HCT116 (cell line): ENCODE measurements around the gene CRYBG3. TPM values are rescaled to one million over a fixed set of nuclear protein-coding genes. Genes with fewer than 3 reads are reported as not detected.

Experiments
- ATAC-seq: fragments of 200-7000 bp; cut with Tn5 transposase; 2 replicates; pipeline ENCODE4 v1.9.1; 2020; ENCODE audit warnings: mild to moderate bottlenecking, moderate library complexity
- BruUV-seq: library from RNA; stranded (reverse); fragments of 400-500 nt; replicated peaks from 2 replicates; lab custom pipeline; 2021; lab: Mats Ljungman, UMichigan
- CTCF ChIA-PET: fragments of 300-600 bp; sonication (Branson Sonifier 250); formaldehyde crosslinking; loops from one replicate; lab custom pipeline; 2021; ENCODE audit warnings: antibody characterized with exemption; lab: Charles Lee
- POLR2A ChIA-PET: fragments of 300-600, 350-600 bp; sonication (Branson Sonifier 250); formaldehyde crosslinking; loops from one replicate; lab custom pipeline; 2021; ENCODE audit warnings: antibody characterized with exemption; lab: Charles Lee
- RAD21 ChIA-PET, 2 experiments: fragments of 300-600 bp; sonication (Branson Sonifier 250); formaldehyde crosslinking; loops; one replicate each; lab custom pipeline; 2023; ENCODE audit warnings: low total read pairs in 2 of 2; ENCODE audit not compliant: uncharacterized antibody in 2 of 2, unreplicated experiment in 2 of 2, low non-redundant PET in 1 of 2; lab: Charles Lee
- DNase-seq: peaks from one replicate; pipeline ENCODE4 v3.0.0-alpha.2; 2010; ENCODE audit warnings: low read depth, low spot score
- H2AFZ ChIP-seq: fragments of 200-600 bp; shearing (Covaris generic), sonication (generic); 2 replicates; pipeline ENCODE4 v1.6.1; 2017; ENCODE audit warnings: low read depth, mixed run types, mixed read lengths, antibody characterized with exemption, low read length; ENCODE audit not compliant: poor library complexity, severe bottlenecking
- H3K27ac ChIP-seq: 2 replicates; pipeline ENCODE4 v1.5.1; 2012; ENCODE audit warnings: low read depth, low read length
- H3K27me3 ChIP-seq: fragments of 200-600 bp; sonication (generic); 2 replicates; pipeline ENCODE4 v1.6.1; 2016; ENCODE audit warnings: mixed run types, low read length, mixed read lengths; ENCODE audit not compliant: insufficient read depth
- H3K36me3 ChIP-seq, 2 experiments: fragments of 200-500 bp in 1 of 2; fragments of 200-600 bp in 1 of 2; sonication (Bioruptor generic) in 1 of 2; sonication (generic) in 1 of 2; 2 replicates each; pipeline versions ENCODE4 v1.5.1 to v1.6.1; 2014 to 2016; ENCODE audit warnings: low read length in 2 of 2, inconsistent platforms in 1 of 2, mixed read lengths in 1 of 2, mixed run types in 1 of 2; ENCODE audit not compliant: insufficient read depth in 2 of 2, control insufficient read depth in 1 of 2
- H3K4me1 ChIP-seq, 2 experiments: fragments of 200-600 bp in 1 of 2; sonication (generic) in 1 of 2; 2 replicates each; pipeline versions ENCODE4 v1.5.1 to v1.6.1; 2012 to 2017; ENCODE audit warnings: low read length in 2 of 2, inconsistent platforms in 1 of 2, mild to moderate bottlenecking in 1 of 2, mixed read lengths in 1 of 2, mixed run types in 1 of 2, moderate library complexity in 1 of 2; ENCODE audit not compliant: insufficient read depth in 2 of 2, control insufficient read depth in 1 of 2
- H3K4me2 ChIP-seq: fragments of 200-600 bp; sonication (generic); 2 replicates; pipeline ENCODE4 v1.6.1; 2017; ENCODE audit warnings: mixed run types, low read length, mixed read lengths
- H3K4me3 ChIP-seq, 2 experiments: fragments of 200-600 bp in 1 of 2; sonication (generic) in 1 of 2; replicated peaks in 1 of 2; 2 replicates each; pipeline ENCODE4 v1.5.1; 2011 to 2016; ENCODE audit warnings: low read length in 2 of 2, control low read depth in 1 of 2, low read depth in 1 of 2, mild to moderate bottlenecking in 1 of 2, mixed read lengths in 1 of 2, mixed run types in 1 of 2
- H3K79me2 ChIP-seq: fragments of 200-600 bp; sonication (generic); 2 replicates; pipeline ENCODE4 v1.6.1; 2017; ENCODE audit warnings: mild to moderate bottlenecking, mixed run types, low read length, moderate library complexity, mixed read lengths; ENCODE audit not compliant: insufficient read depth
- H3K9ac ChIP-seq: fragments of 200-600 bp; sonication (generic); 2 replicates; pipeline ENCODE4 v1.6.1; 2016; ENCODE audit warnings: low read length, mixed read lengths
- H3K9me2 ChIP-seq: fragments of 200-600 bp; sonication (generic), shearing (Covaris generic); 2 replicates; pipeline ENCODE4 v1.6.1; 2017; ENCODE audit warnings: mixed run types, mild to moderate bottlenecking, moderate library complexity; ENCODE audit not compliant: insufficient read depth
- H3K9me3 ChIP-seq, 2 experiments: fragments of 200-500 bp in 1 of 2; fragments of 200-600 bp in 1 of 2; sonication (Bioruptor generic) in 1 of 2; sonication (generic) in 1 of 2; 2 replicates each; pipeline ENCODE4 v1.6.1; 2014 to 2017; ENCODE audit warnings: low read length in 2 of 2, mixed read lengths in 2 of 2, inconsistent platforms in 1 of 2, low read depth in 1 of 2, mild to moderate bottlenecking in 1 of 2, mixed run types in 1 of 2, moderate library complexity in 1 of 2; ENCODE audit not compliant: control insufficient read depth in 1 of 2, insufficient read depth in 1 of 2
- H4K20me1 ChIP-seq: fragments of 200-600 bp; sonication (generic), shearing (Covaris generic); 2 replicates; pipeline ENCODE4 v1.6.1; 2017; ENCODE audit warnings: mixed run types, mild to moderate bottlenecking, moderate library complexity; ENCODE audit not compliant: insufficient read depth
- ATF3 ChIP-seq: IDR thresholded peaks from 2 replicates; pipeline ENCODE4 v1.6.1; 2012
- EGR1 ChIP-seq: IDR thresholded peaks from 2 replicates; pipeline ENCODE4 v1.6.1; 2012; ENCODE audit warnings: low read depth
- ELF1 ChIP-seq: IDR thresholded peaks from 2 replicates; pipeline ENCODE4 v1.6.1; 2012; ENCODE audit warnings: low read depth, borderline replicate concordance
- EZH2 ChIP-seq: fragments of 200-600 bp; sonication (generic); IDR thresholded peaks from 2 replicates; pipeline ENCODE4 v1.6.1; 2017; ENCODE audit warnings: antibody characterized with exemption, mixed run types
- FOSL1 ChIP-seq: IDR thresholded peaks from 2 replicates; pipeline ENCODE4 v1.6.1; 2012; ENCODE audit warnings: low read depth
- JUND ChIP-seq: IDR thresholded peaks from 2 replicates; pipeline ENCODE4 v1.6.1; 2012
- SIN3A ChIP-seq: IDR thresholded peaks from 2 replicates; pipeline ENCODE4 v1.6.1; 2012; ENCODE audit warnings: low read depth
- ZBTB33 ChIP-seq: IDR thresholded peaks from 2 replicates; pipeline ENCODE4 v1.6.1; 2011; ENCODE audit warnings: mild to moderate bottlenecking, low read length, moderate library complexity; ENCODE audit not compliant: insufficient replicate concordance; ENCODE audit errors: extremely low read depth
- intact Hi-C: fragments of 100-400 bp; cut with micrococcal nuclease; formaldehyde crosslinking; loops from 2 replicates; pipeline ENCODE4 v1.10.0; 2022
- total RNA-seq: library from RNA; stranded (reverse); gene quantifications from one replicate; pipeline ENCODE4 v1.2.1, GENCODE V29; 2021; ENCODE audit not compliant: unreplicated experiment

CRYBG3 gene
- total RNA-seq, 1 experiment from 2014 or later: 7.5 TPM

GRCh38 chr3:97934980-97935695 is 113.3 kb downstream of the CRYBG3 start:
- H3K27ac ChIP-seq: no peak overlapping the region
- H3K27me3 ChIP-seq: no peaks in the 10 kb centered on the region
- H3K9me3 ChIP-seq: no peaks in the 10 kb centered on the region
- H3K9ac ChIP-seq: no peak overlapping the region
- no peak overlapping the region for H3K4me2 ChIP-seq
- H3K36me3 ChIP-seq: peaks cover 0 to 3% of the 10 kb centered on the region in 2 experiments; a peak in 1 of 4 replicates
- H3K79me2 ChIP-seq: no peaks in the 10 kb centered on the region
- H3K4me1 ChIP-seq: no peaks in the 10 kb centered on the region
- ChIA-PET CTCF (no interaction called here), POLR2A (no interaction called here), RAD21 (no interaction called here)
- DNase-seq (no peak), ATAC-seq (no peak)
- H3K9me2 ChIP-seq: no peaks in the 10 kb centered on the region
- intact Hi-C loops: no loop called here
- no peak for TF ChIP-seq EZH2
- no peak for TF ChIP-seq SIN3A
- TF ChIP-seq ELF1: no peak
- TF ChIP-seq JUND: no peak
- TF ChIP-seq ATF3: no peak
- TF ChIP-seq EGR1: no peak
- H4K20me1 ChIP-seq: no peaks in the 10 kb centered on the region
- H3K4me3 ChIP-seq: no peak overlapping the region
- BruUV-seq: no TSS peak
- no peak overlapping the region for H2AFZ ChIP-seq

GRCh38 chr3:97935842-97936241 is 114.0 kb downstream of the CRYBG3 start:
- Histone ChIP-seq H2AFZ (no peak overlapping the region), H3K27me3 (no peaks in the 10 kb centered on the region), H3K79me2 (no peaks in the 10 kb centered on the region), H3K4me1 (no peaks in the 10 kb centered on the region), H3K9me3 (no peaks in the 10 kb centered on the region), H3K9me2 (no peaks in the 10 kb centered on the region), H3K9ac (no peak overlapping the region), H3K36me3 (peaks cover 3 to 4% of the 10 kb centered on the region in 2 experiments; a peak in 2 of 4 replicates), H4K20me1 (no peaks in the 10 kb centered on the region), H3K4me2 (no peak overlapping the region), H3K4me3 (no peak overlapping the region), H3K27ac (no peak overlapping the region)
- ChIA-PET CTCF (no interaction called here), POLR2A (no interaction called here), RAD21 (no interaction called here)
- ATAC-seq (no peak), DNase-seq (no peak)
- no TSS peak for BruUV-seq
- TF ChIP-seq SIN3A (no peak), FOSL1 (no peak), ZBTB33 (no peak)
- intact Hi-C loops: no loop called here
